GM18951 (cell line): ENCODE data around the gene INSM2.

Source experiments
- POLR2A ChIP-seq: IDR thresholded peaks from 4 replicates; pipeline ENCODE4 v1.6.1; 2011; ENCODE audit warnings: mild to moderate bottlenecking; ENCODE audit not compliant: insufficient read length, insufficient read depth; ENCODE audit errors: extremely low read depth
- in situ Hi-C: fragments of 300-500 bp; cut with MboI; formaldehyde crosslinking; loops from one replicate; pipeline ENCODE4 v1.12.0; 2022; ENCODE audit warnings: low sequenced_read_pairs, mixed read lengths, inconsistent platforms; ENCODE audit not compliant: unreplicated experiment

INSM2 gene, protein sequence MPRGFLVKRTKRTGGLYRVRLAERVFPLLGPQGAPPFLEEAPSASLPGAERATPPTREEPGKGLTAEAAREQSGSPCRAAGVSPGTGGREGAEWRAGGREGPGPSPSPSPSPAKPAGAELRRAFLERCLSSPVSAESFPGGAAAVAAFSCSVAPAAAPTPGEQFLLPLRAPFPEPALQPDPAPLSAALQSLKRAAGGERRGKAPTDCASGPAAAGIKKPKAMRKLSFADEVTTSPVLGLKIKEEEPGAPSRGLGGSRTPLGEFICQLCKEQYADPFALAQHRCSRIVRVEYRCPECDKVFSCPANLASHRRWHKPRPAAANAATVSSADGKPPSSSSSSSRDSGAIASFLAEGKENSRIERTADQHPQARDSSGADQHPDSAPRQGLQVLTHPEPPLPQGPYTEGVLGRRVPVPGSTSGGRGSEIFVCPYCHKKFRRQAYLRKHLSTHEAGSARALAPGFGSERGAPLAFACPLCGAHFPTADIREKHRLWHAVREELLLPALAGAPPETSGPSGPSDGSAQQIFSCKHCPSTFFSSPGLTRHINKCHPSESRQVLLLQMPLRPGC

GRCh38 chr14:35533357-35534207 is at the start of gene INSM2:
TSS of gene INSM2 (plus strand) at chr14:35534164. CDS start at chr14:35534253, 89 bp downstream.
- TF ChIP-seq POLR2A: no peak
- in situ Hi-C loops: no loop called here

DNA sequence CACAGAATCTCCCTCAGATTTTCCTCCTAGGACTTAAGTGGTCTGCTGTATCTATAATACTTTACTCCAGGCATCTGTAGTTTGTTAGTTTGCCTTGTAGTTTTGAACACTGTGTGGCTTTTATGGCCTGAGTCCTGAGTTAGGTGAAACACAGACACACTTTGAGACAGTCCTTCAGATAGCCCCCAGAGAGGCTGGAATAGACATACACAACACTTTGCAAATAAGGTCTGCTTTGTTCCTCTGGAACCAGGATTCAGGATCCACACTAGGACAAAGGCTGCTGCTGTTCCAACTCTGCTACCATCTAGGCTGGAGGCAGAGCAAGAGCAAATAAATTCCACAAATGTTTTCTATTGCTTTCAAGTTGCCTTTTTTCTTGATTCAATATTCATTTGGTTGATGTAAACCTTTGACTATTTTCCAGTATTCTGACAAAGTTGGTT is 41.4 kb upstream of the INSM2 start:
- in situ Hi-C loops: no loop called here
- no peak for TF ChIP-seq POLR2A

DNA sequence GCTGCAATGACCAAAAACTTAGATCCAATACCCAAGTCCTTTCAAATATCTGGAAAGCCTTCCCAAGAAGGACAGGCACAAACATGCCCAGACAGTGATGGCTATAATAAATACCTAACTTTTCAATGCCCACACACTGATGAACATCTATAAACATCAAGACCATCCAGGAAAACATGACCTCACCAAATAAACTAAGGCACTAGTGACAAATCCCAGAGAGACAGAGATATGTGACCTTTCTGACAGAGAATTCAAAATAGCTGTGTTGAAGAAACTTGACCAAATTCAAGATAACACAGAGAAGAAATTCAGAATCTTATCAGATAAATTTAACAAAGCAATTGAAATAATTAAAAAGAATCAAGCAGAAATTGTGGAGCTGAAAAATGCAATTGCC is 38.7 kb upstream of the INSM2 start:
- in situ Hi-C loops: no loop called here
- TF ChIP-seq POLR2A: no peak

- in situ Hi-C loops: no loop called here
- no peak for TF ChIP-seq POLR2A
Measured at GRCh38 chr14:35499180-35499579, 34.8 kb upstream of the INSM2 start.

GRCh38 chr14:35503646-35504045 is 30.3 kb upstream of the INSM2 start:
- in situ Hi-C loops: no loop called here
- no peak for TF ChIP-seq POLR2A

GRCh38 chr14:35504260-35504659 is 29.7 kb upstream of the INSM2 start:
- no peak for TF ChIP-seq POLR2A
- in situ Hi-C loops: no loop called here

DNA sequence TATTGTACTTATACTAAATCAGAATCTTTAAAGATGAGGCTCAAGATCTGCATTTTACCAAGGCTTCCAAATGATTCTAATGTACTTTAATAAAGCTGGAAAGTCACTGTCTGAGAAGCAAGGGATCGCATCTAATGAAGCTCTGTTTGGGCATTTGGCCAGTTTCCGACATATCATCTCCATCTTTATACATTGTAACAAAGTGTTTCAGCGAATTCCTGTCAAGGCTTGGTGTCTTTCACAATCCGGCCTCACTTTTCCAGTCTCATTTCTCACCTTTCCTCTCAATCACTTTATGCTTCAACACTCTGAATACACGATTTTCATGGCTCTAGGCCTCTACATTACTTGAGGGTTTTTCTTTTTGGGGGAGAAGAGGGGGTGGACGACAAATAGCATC is 27.5 kb upstream of the INSM2 start:
- in situ Hi-C loops: no loop called here
- no peak for TF ChIP-seq POLR2A

DNA sequence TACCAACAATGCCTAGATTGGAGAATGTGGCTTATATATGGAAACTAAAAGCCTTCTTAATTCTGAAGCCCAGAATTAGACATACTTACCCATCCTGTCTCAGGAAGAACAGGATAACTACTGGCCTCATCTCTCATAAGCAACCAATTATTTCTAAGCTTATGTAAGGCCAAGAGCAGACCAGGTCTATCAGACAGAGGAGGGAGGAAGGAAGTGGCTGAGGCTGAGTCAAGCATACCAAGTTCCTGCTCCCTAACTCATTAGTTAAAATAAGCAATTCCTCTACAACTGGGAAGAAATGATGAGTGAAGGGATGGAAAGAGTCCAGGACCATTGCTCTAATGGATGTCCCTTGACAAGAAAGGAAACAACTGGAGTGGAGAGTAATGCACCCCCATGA is 27.0 kb upstream of the INSM2 start:
- no peak for TF ChIP-seq POLR2A
- in situ Hi-C loops: no loop called here

DNA sequence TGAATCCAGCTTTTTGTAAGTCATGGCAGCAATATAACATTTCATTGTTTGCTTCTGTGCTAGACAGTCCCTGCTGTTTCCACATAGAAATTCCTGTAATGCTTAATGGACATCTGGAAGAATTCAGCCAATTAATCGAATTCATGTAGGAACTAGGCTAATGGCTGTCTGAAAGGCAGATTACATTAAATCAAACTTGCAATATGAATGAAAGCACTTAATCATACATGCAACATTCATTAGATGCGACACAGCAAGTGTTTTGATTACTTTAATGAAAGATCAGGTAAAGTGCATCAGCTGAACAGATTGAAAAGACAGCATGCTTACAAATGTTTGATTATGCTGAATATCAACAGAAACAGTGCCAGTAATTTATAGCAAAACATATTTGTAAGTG is 24.1 kb upstream of the INSM2 start:
- in situ Hi-C loops: no loop called here
- no peak for TF ChIP-seq POLR2A

DNA sequence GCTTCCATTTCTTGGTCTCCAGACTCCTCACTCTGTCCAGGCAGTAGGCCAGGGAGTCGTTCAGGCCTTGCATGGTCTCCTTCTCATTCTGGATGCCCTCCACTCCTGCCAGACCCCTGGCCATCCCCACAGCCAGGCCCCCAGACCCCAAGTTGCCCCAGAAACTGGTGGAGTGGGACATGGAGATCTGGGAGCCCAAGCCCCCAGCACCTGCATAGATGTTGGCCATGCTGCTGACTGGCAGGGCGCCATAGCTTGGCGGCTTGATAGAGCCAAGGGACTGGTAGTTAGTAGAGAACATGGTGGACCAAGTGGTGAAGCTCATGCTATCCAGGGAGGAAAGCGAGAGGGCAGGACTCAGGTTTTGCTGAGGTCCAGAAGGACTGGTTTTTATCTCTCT is 21.2 kb upstream of the INSM2 start:
- in situ Hi-C loops: no loop called here
- no peak for TF ChIP-seq POLR2A

DNA sequence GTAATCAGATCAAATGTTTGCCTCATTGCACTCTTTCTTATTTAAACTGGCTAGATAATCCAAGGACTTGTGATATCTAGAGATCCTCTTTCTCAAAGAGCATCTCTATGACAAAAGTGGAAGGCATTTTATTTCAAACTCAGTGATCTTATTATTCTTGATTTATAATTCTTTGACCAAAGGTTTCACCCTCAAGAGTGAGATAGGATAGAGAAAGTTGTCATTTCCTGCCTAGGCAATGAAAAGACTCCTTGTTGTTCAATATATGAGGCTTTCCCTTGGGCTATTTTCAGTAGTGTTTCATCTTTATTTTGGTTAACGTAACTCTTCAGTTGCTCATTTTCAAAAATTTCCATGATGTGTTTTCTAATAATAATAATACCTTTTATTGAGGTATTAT is 18.0 kb upstream of the INSM2 start:
- TF ChIP-seq POLR2A: no peak
- in situ Hi-C loops: no loop called here

DNA sequence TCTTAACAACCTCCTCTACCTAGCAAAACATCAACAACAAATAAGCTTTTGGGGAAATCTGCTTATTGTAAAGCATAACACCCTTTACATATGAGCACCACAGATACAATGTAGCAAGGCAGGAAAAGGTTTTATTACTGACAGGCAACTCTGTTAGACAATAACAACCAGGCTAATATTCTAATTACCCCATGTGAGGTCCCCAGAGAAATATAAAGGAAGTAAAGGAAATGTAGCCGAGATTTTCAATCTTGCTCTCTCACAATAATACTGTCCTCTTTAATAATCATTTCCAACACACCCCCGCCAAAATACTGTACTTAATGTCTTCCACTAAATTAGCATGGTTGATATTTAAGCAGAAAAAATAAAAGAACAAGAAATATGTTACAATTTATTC is 14.0 kb upstream of the INSM2 start:
- in situ Hi-C loops: no loop called here
- TF ChIP-seq POLR2A: no peak

DNA sequence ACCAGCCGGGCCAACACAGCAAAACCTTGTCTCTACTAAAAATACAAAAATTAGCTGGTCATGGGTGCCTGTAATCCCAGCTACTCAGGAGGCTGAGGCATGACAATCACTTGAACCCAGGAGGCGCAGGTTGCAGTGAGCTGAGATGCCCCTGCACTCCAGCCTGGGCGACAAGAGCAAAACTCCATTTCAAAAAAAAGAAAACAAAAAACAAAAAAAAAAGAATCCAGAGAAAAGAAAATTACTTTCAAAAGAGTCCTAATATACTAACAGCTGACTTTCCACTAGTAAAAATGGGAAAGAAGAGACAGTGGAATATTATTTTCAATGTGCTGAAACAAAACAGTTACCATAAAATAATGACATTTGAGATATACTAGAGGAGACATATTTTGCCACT is 8.3 kb upstream of the INSM2 start:
- in situ Hi-C loops: no loop called here
- TF ChIP-seq POLR2A: no peak
